Endothelial cell of umbilical vein (primary cell): ENCODE results near the gene NRXN3. TPM values are rescaled to one million over a fixed set of nuclear protein-coding genes. Genes with fewer than 3 reads are reported as not detected.

Source experiments
- BruUV-seq: library from RNA; stranded (reverse); fragments of 400-500 nt; replicated peaks from 2 replicates; lab custom pipeline; 2021; lab: Mats Ljungman, UMichigan
- CTCF ChIA-PET: fragments of 300-600, 350-600 bp; sonication (Branson Sonifier 250); formaldehyde crosslinking; loops from one replicate; lab custom pipeline; 2021; ENCODE audit warnings: antibody characterized with exemption, inconsistent platforms; lab: Charles Lee
- POLR2A ChIA-PET: fragments of 300-600, 350-600 bp; sonication (Branson Sonifier 250); formaldehyde crosslinking; loops from one replicate; lab custom pipeline; 2021; ENCODE audit warnings: antibody characterized with exemption, inconsistent platforms; lab: Charles Lee
- DNase-seq: peaks from one replicate; pipeline ENCODE4 v3.0.0-alpha.2; 2011; ENCODE audit warnings: low read depth, low spot score
- FAIRE-seq: peaks from 2 replicates; lab custom pipeline; 2011; peaks lifted over from hg19 to GRCh38; lab: Jason Lieb, UNC
- H2AFZ ChIP-seq: 2 replicates; pipeline ENCODE4 v1.6.0; 2012; ENCODE audit warnings: low read depth, low read length, control low read depth, inconsistent platforms
- H3K27ac ChIP-seq: 2 replicates; pipeline ENCODE4 v1.5.1; 2011; ENCODE audit warnings: low read depth, mild to moderate bottlenecking, control low read depth, low read length, moderate library complexity; ENCODE audit not compliant: insufficient read depth
- H3K27me3 ChIP-seq, 2 experiments: 2 replicates each; pipeline versions ENCODE4 v1.6.0 to v1.6.1; 2011; ENCODE audit warnings: low read length in 2 of 2, mixed read lengths in 1 of 2; ENCODE audit not compliant: control insufficient read depth in 2 of 2, insufficient read depth in 2 of 2
- H3K36me3 ChIP-seq, 2 experiments: 2 replicates in 1 of 2; 3 replicates in 1 of 2; pipeline ENCODE4 v1.5.1; 2011; ENCODE audit warnings: low read length in 2 of 2, mild to moderate bottlenecking in 1 of 2, moderate library complexity in 1 of 2; ENCODE audit not compliant: control insufficient read depth in 2 of 2, insufficient read depth in 2 of 2; ENCODE audit errors: extremely low read depth in 1 of 2
- H3K4me1 ChIP-seq: 3 replicates; pipeline ENCODE4 v1.5.1; 2011; ENCODE audit warnings: mild to moderate bottlenecking, low read length; ENCODE audit not compliant: control insufficient read depth, insufficient read depth; ENCODE audit errors: extremely low read depth
- H3K4me2 ChIP-seq: 2 replicates; pipeline ENCODE4 v1.6.1; 2011; ENCODE audit warnings: low read length, control low read depth, mixed read lengths; ENCODE audit not compliant: insufficient read depth
- H3K4me3 ChIP-seq, 3 experiments: fragments of 200-600 bp in 1 of 3; sonication (generic), shearing (Covaris generic) in 1 of 3; replicated peaks in 1 of 3; 2 replicates each; pipeline ENCODE4 v1.5.1; 2011 to 2016; ENCODE audit warnings: control low read depth in 3 of 3, low read length in 3 of 3, mild to moderate bottlenecking in 2 of 3, inconsistent platforms in 1 of 3, low read depth in 1 of 3, moderate library complexity in 1 of 3; ENCODE audit not compliant: insufficient read depth in 1 of 3
- H3K79me2 ChIP-seq: 2 replicates; pipeline ENCODE4 v1.6.0; 2012; ENCODE audit warnings: low read length, inconsistent platforms; ENCODE audit not compliant: control insufficient read depth, insufficient read depth
- H3K9ac ChIP-seq: replicated peaks from 2 replicates; pipeline ENCODE3; 2011; ENCODE audit warnings: low read length, control low read depth; ENCODE audit not compliant: insufficient read depth; ENCODE audit errors: extremely low read depth
- H3K9me1 ChIP-seq: replicated peaks from 3 replicates; pipeline ENCODE4 v1.6.0; 2011; ENCODE audit warnings: mild to moderate bottlenecking, low read length; ENCODE audit not compliant: control insufficient read depth, insufficient read depth; ENCODE audit errors: extremely low read depth
- H3K9me3 ChIP-seq: replicated peaks from 2 replicates; pipeline ENCODE4 v1.5.1; 2012; ENCODE audit warnings: low read length, inconsistent platforms; ENCODE audit not compliant: control insufficient read depth, insufficient read depth
- H4K20me1 ChIP-seq: replicated peaks from 2 replicates; pipeline ENCODE3; 2011; ENCODE audit warnings: mild to moderate bottlenecking, low read length; ENCODE audit not compliant: control insufficient read depth, insufficient read depth; ENCODE audit errors: extremely low read depth
- CTCF ChIP-seq, 2 donors: IDR thresholded peaks; 1 replicate in 1 of 2; 2 replicates in 1 of 2; pipeline ENCODE4 v1.5.1; 2011; ENCODE audit warnings: low read length in 2 of 2, mild to moderate bottlenecking in 2 of 2, moderate library complexity in 2 of 2, control low read depth in 1 of 2, inconsistent platforms in 1 of 2, low read depth in 1 of 2; ENCODE audit not compliant: insufficient read depth in 1 of 2; ENCODE audit errors: extremely low read depth in 1 of 2
- EZH2 ChIP-seq: IDR thresholded peaks from 2 replicates; pipeline ENCODE4 v1.6.1; 2012; ENCODE audit warnings: borderline replicate concordance, low read depth, mild to moderate bottlenecking, moderate library complexity, low read length, inconsistent platforms; ENCODE audit not compliant: severe bottlenecking
- FOS ChIP-seq: IDR thresholded peaks from 2 replicates; pipeline ENCODE4 v1.6.1; 2011; ENCODE audit warnings: mild to moderate bottlenecking, low read length, moderate library complexity, borderline replicate concordance; ENCODE audit not compliant: insufficient read depth
- GATA2 ChIP-seq: IDR thresholded peaks from 2 replicates; pipeline ENCODE4 v1.7.0; 2011; ENCODE audit warnings: low read depth, mild to moderate bottlenecking, moderate library complexity, mixed read lengths, low read length; ENCODE audit not compliant: insufficient read length, insufficient read depth
- MAX ChIP-seq: IDR thresholded peaks from 2 replicates; pipeline ENCODE4 v1.6.1; 2011; ENCODE audit not compliant: insufficient read depth, insufficient read length
- MYC ChIP-seq: IDR thresholded peaks from one replicate; pipeline ENCODE4 v1.6.1; 2011; ENCODE audit warnings: mild to moderate bottlenecking, low read depth, low read length
- POLR2A ChIP-seq: IDR thresholded peaks from 2 replicates; pipeline ENCODE4 v1.6.1; 2012; ENCODE audit warnings: low read depth, mild to moderate bottlenecking, control low read depth, low read length
- POLR2AphosphoS5 ChIP-seq: IDR thresholded peaks from 2 replicates; pipeline ENCODE4 v1.6.1; 2012; ENCODE audit warnings: low read depth, mild to moderate bottlenecking, control low read depth, low read length, moderate library complexity; ENCODE audit not compliant: insufficient read depth
- dilution Hi-C: fragments of 300-500 bp; cut with MboI; formaldehyde crosslinking; loops from one replicate; pipeline ENCODE4 v1.15.0; 2019; ENCODE audit warnings: low sequenced_read_pairs; ENCODE audit not compliant: extremely low pct_ligation_motif_present
- intact Hi-C: fragments of 100-400 bp; cut with micrococcal nuclease; formaldehyde crosslinking; loops from one replicate; pipeline ENCODE4 v1.10.0; 2022
- polyA plus RNA-seq, 4 experiments: library from polyadenylated mRNA; depleted of rRNA in 3 of 4; stranded (reverse) in 3 of 4; unstranded in 1 of 4; fragments of >200 nt; gene quantifications; 2 replicates each; pipeline versions ENCODE4 v1.2.1 to v1.2.3, GENCODE V29; 2011 to 2012; ENCODE audit warnings: missing spikeins in 1 of 4
- total RNA-seq: library from RNA; stranded (reverse); gene quantifications from 2 replicates; pipeline ENCODE4 v1.2.3, GENCODE V29; 2021

NRXN3 gene
- total and polyA plus RNA-seq, 2 donors (not counting 3 experiments of a cell fraction or from before 2014, with no cell fraction given): 0.72 to 4.2 TPM

DNA sequence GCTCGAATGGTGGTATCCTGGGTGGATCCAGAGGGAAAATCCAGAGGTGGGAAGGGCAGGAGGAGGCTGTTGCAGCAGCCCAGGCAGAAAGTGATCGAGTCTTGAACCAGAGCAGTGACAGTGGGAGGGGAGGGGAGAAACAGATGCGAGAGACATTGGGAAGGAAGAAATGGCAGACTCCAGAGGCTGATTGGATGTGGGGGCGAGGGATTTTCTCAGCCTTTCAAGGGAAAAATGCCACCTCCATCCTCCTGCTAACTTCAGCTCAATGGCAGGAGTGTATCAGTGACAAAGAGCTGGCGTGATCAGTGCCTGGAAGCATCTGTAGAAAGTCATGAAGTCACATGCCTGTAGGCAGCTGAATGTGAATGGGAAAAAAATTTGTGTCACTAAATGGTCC is 38.6 kb upstream of the NRXN3 start:
- no peaks in the 10 kb centered on the region for H3K9me1 ChIP-seq
- dilution Hi-C loops: no loop called here
- DNase-seq (no peak), FAIRE-seq (no peak)
- no peak overlapping the region for H2AFZ ChIP-seq
- no peaks in the 10 kb centered on the region for H3K9me3 ChIP-seq
- H3K4me3 ChIP-seq: no peak overlapping the region
- no TSS peak for BruUV-seq
- TF ChIP-seq EZH2: no peak
- TF ChIP-seq FOS: no peak
- TF ChIP-seq POLR2AphosphoS5: no peak
- no peak for TF ChIP-seq POLR2A
- H3K9ac ChIP-seq: no peak overlapping the region
- no peak overlapping the region for H3K4me2 ChIP-seq
- no peaks in the 10 kb centered on the region for H3K27me3 ChIP-seq
- no peaks in the 10 kb centered on the region for H3K79me2 ChIP-seq
- no peaks in the 10 kb centered on the region for H3K4me1 ChIP-seq
- ChIA-PET POLR2A (no interaction called here), CTCF (no interaction called here)
- no peak overlapping the region for H3K27ac ChIP-seq
- no peaks in the 10 kb centered on the region for H4K20me1 ChIP-seq
- intact Hi-C loops: no loop called here
- H3K36me3 ChIP-seq: no peaks in the 10 kb centered on the region

GRCh38 chr14:78135450-78135891 is 34.7 kb upstream of the NRXN3 start:
- H2AFZ ChIP-seq: no peak overlapping the region
- intact Hi-C loops (no loop called here), dilution Hi-C loops (no loop called here)
- ChIA-PET CTCF (no interaction called here), POLR2A (no interaction called here)
- H3K36me3 ChIP-seq: no peaks in the 10 kb centered on the region
- H3K4me3 ChIP-seq: no peak overlapping the region
- H4K20me1 ChIP-seq: no peaks in the 10 kb centered on the region
- DNase-seq (no peak), FAIRE-seq (no peak)
- H3K9me3 ChIP-seq: no peaks in the 10 kb centered on the region
- no peaks in the 10 kb centered on the region for H3K9me1 ChIP-seq
- no peaks in the 10 kb centered on the region for H3K4me1 ChIP-seq
- no peak overlapping the region for H3K4me2 ChIP-seq
- BruUV-seq: no TSS peak
- H3K27ac ChIP-seq: no peak overlapping the region
- no peaks in the 10 kb centered on the region for H3K79me2 ChIP-seq
- TF ChIP-seq CTCF (IDR thresholded peaks at IDR 0.05; ENCODE audit: extremely low read depth in 1 of 2, insufficient read depth in 1 of 2, low read depth in 1 of 2, low read length in 2 of 2) (no peak), MYC (no peak), GATA2 (no peak), MAX (no peak), EZH2 (no peak)
- no peaks in the 10 kb centered on the region for H3K27me3 ChIP-seq
- no peak overlapping the region for H3K9ac ChIP-seq
